Mucosa of rectum (tissue), 2 donors: ENCODE data around the gene FTSJ1.
A peak's percentile ranks its signal among the peaks of the same experiment; 100 is the strongest.
"Not testable (repeated sequence)": the region's sequence is repeated elsewhere in the genome, so short reads cannot be mapped to it uniquely, and the experiment has no call there.

Experiments used
- H3K27ac ChIP-seq, 2 donors: one replicate each; pipeline ENCODE4 v1.7.0; 2013; ENCODE audit warnings: inconsistent platforms in 2 of 2, low read depth in 2 of 2, low read length in 2 of 2
- H3K27me3 ChIP-seq, 2 donors: one replicate each; pipeline ENCODE4 v1.7.0; 2013; ENCODE audit warnings: low read length in 2 of 2; ENCODE audit not compliant: control insufficient read depth in 2 of 2, insufficient read depth in 2 of 2
- H3K36me3 ChIP-seq, 2 donors: one replicate each; pipeline ENCODE4 v1.7.0; 2013; ENCODE audit warnings: low read length in 2 of 2; ENCODE audit not compliant: control insufficient read depth in 2 of 2, insufficient read depth in 2 of 2
- H3K4me1 ChIP-seq, 2 donors: one replicate each; pipeline ENCODE4 v1.7.0; 2013; ENCODE audit warnings: low read length in 2 of 2, mild to moderate bottlenecking in 1 of 2; ENCODE audit not compliant: control insufficient read depth in 2 of 2, insufficient read depth in 2 of 2
- H3K4me3 ChIP-seq, 2 donors: one replicate each; pipeline ENCODE4 v1.7.0; 2013; ENCODE audit warnings: low read length in 2 of 2
- H3K9ac ChIP-seq, 2 donors: one replicate each; pipeline ENCODE4 v1.7.0; 2013; ENCODE audit warnings: low read length in 2 of 2, low read depth in 1 of 2, mild to moderate bottlenecking in 1 of 2
- H3K9me3 ChIP-seq, 2 donors: one replicate each; pipeline ENCODE4 v1.7.0; 2013; ENCODE audit warnings: low read length in 2 of 2; ENCODE audit not compliant: control insufficient read depth in 2 of 2
- donor health status: healthy.
- donor health status: Normal muscosa, but diverticular disease.

FTSJ1 gene, protein sequence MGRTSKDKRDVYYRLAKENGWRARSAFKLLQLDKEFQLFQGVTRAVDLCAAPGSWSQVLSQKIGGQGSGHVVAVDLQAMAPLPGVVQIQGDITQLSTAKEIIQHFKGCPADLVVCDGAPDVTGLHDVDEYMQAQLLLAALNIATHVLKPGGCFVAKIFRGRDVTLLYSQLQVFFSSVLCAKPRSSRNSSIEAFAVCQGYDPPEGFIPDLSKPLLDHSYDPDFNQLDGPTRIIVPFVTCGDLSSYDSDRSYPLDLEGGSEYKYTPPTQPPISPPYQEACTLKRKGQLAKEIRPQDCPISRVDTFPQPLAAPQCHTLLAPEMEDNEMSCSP

DNA sequence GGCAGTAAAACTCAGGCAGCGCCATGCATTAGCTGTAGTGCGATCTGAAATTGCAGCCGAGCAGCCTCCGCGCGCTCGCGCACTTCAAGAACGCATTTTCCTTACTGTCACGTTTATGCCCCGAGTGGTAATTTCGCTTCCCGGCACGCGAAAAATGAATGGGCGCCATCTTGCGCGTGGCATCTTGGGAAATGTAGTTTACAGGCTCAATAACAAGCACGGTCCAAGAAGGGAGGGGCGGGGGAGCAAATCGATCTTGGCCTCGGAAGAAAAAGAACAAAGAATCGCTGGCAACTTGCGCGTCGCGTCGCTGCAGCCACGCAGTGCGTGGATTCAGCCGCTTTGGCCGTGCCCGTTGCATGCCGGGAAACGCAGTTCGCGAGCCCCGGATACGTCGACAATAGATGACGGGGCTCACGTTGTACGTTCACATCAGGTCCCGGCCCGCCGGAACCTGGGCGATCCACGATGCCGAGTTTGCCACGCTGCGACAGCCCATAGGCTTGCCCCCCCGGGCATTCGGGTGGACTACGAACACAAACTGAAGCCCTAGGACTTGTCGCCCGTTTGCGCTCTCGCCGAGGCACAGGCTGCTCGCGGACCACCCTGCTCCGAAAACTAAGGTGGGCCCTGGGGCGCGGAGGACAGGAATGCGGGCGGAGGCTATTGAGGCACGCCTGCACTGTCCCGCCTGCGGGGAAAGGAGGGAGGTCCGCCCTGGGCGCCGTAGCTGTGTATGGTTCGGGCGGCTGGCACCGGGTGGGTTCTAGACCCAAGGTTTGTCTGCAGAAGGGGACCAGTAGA, at the start of gene FTSJ1:
FTSJ1 (plus strand) TSS at position 426 of the 804 bp plus-strand sequence. CDS start 1,849 bp downstream, outside the sequence.
- H3K4me3 ChIP-seq: peak within 1 kb of the TSS; percentile 78 to 79
- no peaks in the 10 kb centered on the region for H3K9me3 ChIP-seq
- H3K9ac ChIP-seq: peak within 1 kb of the TSS; percentile 76 to 80
- peaks cover 6 to 8% of the 10 kb centered on the region in 2 donors for H3K4me1 ChIP-seq
- H3K27ac ChIP-seq: peak within 1 kb of the TSS; percentile 60 to 64
- peaks cover 0 to 2% of the 10 kb centered on the region in 2 donors for H3K36me3 ChIP-seq
- no peaks in the 10 kb centered on the region for H3K27me3 ChIP-seq

- H3K4me3 ChIP-seq, H3K27ac ChIP-seq, H3K9me3 ChIP-seq, H3K36me3 ChIP-seq, H3K4me1 ChIP-seq, H3K27me3 ChIP-seq, H3K9ac ChIP-seq: not testable (repeated sequence)
Measured at GRCh38 chrX:48427027-48427716, 48.8 kb upstream of the FTSJ1 start.

GRCh38 chrX:48429606-48430005, 46.4 kb upstream of the FTSJ1 start:
- H3K27me3 ChIP-seq, H3K36me3 ChIP-seq, H3K9ac ChIP-seq, H3K4me1 ChIP-seq, H3K27ac ChIP-seq, H3K9me3 ChIP-seq, H3K4me3 ChIP-seq: not testable (repeated sequence)

GRCh38 chrX:48430166-48430565, 45.8 kb upstream of the FTSJ1 start:
- not testable (repeated sequence) for H3K27me3 ChIP-seq, H3K9ac ChIP-seq

DNA sequence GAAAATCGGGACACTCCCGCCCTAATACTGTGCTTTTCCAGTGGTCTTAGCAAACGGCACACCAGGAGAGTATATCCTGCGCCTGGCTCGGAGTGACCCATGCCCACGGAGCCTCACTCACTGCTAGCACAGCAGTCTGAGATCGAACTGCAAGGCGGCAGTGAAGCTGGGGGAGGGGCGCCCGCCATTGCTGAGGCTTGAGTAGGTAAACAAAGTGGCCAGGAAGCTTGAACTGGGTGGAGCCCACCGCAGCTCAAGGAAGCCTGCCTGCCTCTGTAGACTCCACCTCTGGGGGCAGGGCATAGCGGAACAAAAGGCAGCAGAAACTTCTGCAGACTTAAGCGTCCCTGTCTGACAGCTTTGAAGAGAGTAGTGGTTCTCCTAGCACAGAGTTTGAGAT, 42.3 kb upstream of the FTSJ1 start:
- H3K9ac ChIP-seq, H3K4me3 ChIP-seq, H3K36me3 ChIP-seq, H3K27ac ChIP-seq, H3K27me3 ChIP-seq, H3K4me1 ChIP-seq, H3K9me3 ChIP-seq: not testable (repeated sequence)

More at GRCh38 chrX:48430166-48430565, 45.8 kb upstream of the FTSJ1 start:
- H3K9me3 ChIP-seq, H3K36me3 ChIP-seq, H3K4me3 ChIP-seq, H3K27ac ChIP-seq, H3K4me1 ChIP-seq: not testable (repeated sequence)

GRCh38 chrX:48447201-48447600, 28.8 kb upstream of the FTSJ1 start:
- not testable (repeated sequence) for H3K4me3 ChIP-seq, H3K9me3 ChIP-seq, H3K36me3 ChIP-seq, H3K27me3 ChIP-seq, H3K4me1 ChIP-seq, H3K27ac ChIP-seq, H3K9ac ChIP-seq

- H3K4me3 ChIP-seq: no peak overlapping the region
- no peaks in the 10 kb centered on the region for H3K36me3 ChIP-seq
- H3K9ac ChIP-seq: no peak overlapping the region
- no peak overlapping the region for H3K27ac ChIP-seq
- H3K27me3 ChIP-seq: peaks cover 0 to 2% of the 10 kb centered on the region in 2 donors
- no peaks in the 10 kb centered on the region for H3K4me1 ChIP-seq
- H3K9me3 ChIP-seq: no peaks in the 10 kb centered on the region
Measured at GRCh38 chrX:48450076-48450475, 25.9 kb upstream of the FTSJ1 start.

DNA sequence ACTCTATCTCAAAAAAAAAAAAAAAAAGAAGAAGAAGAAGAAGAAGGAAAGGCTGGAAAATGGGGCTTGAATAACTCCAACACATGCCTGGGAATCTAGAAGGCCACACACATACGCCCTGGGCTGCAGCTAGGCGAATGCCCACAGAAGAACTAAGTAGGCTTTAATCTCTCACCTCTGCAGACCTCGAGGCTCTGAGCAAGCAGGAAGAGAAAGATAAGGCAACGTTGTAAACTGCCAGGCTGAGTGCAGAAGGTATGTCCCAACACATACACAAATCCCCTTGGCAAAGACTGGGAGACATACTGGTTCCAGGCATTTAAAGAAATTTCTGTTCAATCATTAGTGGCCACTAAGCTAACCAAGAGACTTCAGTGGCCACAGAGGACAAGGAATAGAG, 24.3 kb upstream of the FTSJ1 start:
- H3K27me3 ChIP-seq: peaks cover 0 to 2% of the 10 kb centered on the region in 2 donors
- H3K27ac ChIP-seq: no peak overlapping the region
- no peak overlapping the region for H3K9ac ChIP-seq
- H3K36me3 ChIP-seq: no peaks in the 10 kb centered on the region
- no peaks in the 10 kb centered on the region for H3K9me3 ChIP-seq
- no peaks in the 10 kb centered on the region for H3K4me1 ChIP-seq
- no peak overlapping the region for H3K4me3 ChIP-seq

DNA sequence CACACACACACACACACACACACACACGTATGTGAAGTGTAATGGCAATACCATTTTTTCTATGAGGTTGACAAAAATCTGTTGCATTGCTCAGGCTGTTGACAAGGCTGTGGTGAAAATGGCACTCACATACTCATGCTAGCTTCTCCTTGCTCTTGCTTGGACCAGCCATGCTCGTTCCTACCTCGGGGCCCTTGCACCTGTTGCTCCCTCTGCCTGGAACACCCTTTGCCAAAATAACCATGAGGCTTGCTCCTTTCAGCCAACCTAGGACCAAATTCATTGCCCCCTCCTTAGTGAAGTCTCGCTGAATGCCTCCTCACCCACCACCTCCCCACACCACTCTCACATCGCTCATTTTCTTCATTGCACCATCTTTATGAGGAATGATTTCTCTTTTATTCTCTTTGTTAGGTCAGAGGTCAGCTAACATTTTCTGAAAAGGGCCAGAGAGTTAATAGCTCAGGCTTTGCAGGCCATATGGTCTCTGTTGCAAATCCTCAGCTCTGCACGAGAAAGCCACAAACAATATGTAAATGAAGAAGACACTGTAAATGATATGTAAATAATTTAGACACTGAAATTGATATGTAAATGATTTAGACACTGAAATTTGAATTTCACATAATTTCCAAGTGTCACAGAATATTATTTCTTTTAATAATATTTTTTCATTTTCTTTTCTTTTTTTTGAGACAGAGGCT, 19.2 kb upstream of the FTSJ1 start:
- Histone ChIP-seq H3K9me3 (no peaks in the 10 kb centered on the region), H3K4me1 (no peaks in the 10 kb centered on the region), H3K4me3 (no peak overlapping the region), H3K36me3 (no peaks in the 10 kb centered on the region), H3K27ac (no peak overlapping the region), H3K27me3 (no peaks in the 10 kb centered on the region), H3K9ac (no peak overlapping the region)
